SU-DHL-6 (cell line): ENCODE measurements around the gene TBC1D8.
"Not testable (repeated sequence)": the region's sequence is repeated elsewhere in the genome, so short reads cannot be mapped to it uniquely, and the experiment has no call there.

ENCODE experiments used
- H2AFZ ChIP-seq: fragments of 200-600 bp; sonication (generic); 2 replicates; pipeline ENCODE4 v1.6.1; 2014; ENCODE audit warnings: low read depth, mild to moderate bottlenecking, moderate library complexity, mixed read lengths, antibody characterized with exemption, low read length; ENCODE audit not compliant: severe bottlenecking
- H3F3A ChIP-seq: fragments of 200-600 bp; shearing (Covaris generic); 2 replicates; pipeline ENCODE4 v1.6.0; 2016; ENCODE audit warnings: antibody characterized with exemption, mild to moderate bottlenecking; ENCODE audit not compliant: insufficient read depth
- H3K27ac ChIP-seq: fragments of 200-600 bp; sonication (generic); 2 replicates; pipeline ENCODE4 v1.5.1; 2016; ENCODE audit warnings: low read depth, mild to moderate bottlenecking, low read length, moderate library complexity, mixed read lengths
- H3K27me3 ChIP-seq: fragments of 200-600 bp; sonication (generic), shearing (Covaris generic); 2 replicates; pipeline ENCODE4 v1.6.0; 2014; ENCODE audit warnings: mild to moderate bottlenecking, low read length
- H3K36me3 ChIP-seq: fragments of 200-600 bp; sonication (generic); 2 replicates; pipeline ENCODE4 v1.6.1; 2014; ENCODE audit warnings: mild to moderate bottlenecking, low read length, mixed read lengths
- H3K4me2 ChIP-seq: fragments of 300-600, 200-600 bp; shearing (Covaris generic), sonication (generic); 2 replicates; pipeline ENCODE4 v1.6.0; 2014; ENCODE audit warnings: low read length, low read depth, mild to moderate bottlenecking; ENCODE audit not compliant: poor library complexity, severe bottlenecking
- H3K4me3 ChIP-seq: fragments of 200-600 bp; sonication (generic); 2 replicates; pipeline ENCODE4 v1.5.1; 2014; ENCODE audit warnings: antibody characterized with exemption, low read length, mild to moderate bottlenecking, mixed read lengths; ENCODE audit not compliant: insufficient read depth, poor library complexity, severe bottlenecking
- H3K79me2 ChIP-seq: fragments of 200-600 bp; sonication (generic); 2 replicates; pipeline ENCODE4 v1.6.1; 2014; ENCODE audit warnings: mild to moderate bottlenecking, low read length, moderate library complexity; ENCODE audit not compliant: insufficient read depth
- H3K9ac ChIP-seq: fragments of 200-600 bp; sonication (generic); 2 replicates; pipeline ENCODE4 v1.7.0; 2014; ENCODE audit warnings: mild to moderate bottlenecking, low read length
- H3K9me2 ChIP-seq: fragments of 200-600 bp; sonication (generic); replicated peaks from 2 replicates; pipeline ENCODE4 v1.6.1; 2014; ENCODE audit warnings: low read length; ENCODE audit not compliant: insufficient read depth
- H3K9me3 ChIP-seq: fragments of 200-600 bp; sonication (generic); 2 replicates; pipeline ENCODE4 v1.6.1; 2014; ENCODE audit warnings: low read length, mixed read lengths; ENCODE audit not compliant: insufficient read depth
- H4K20me1 ChIP-seq: fragments of 200-600 bp; sonication (generic); 2 replicates; pipeline ENCODE4 v1.6.1; 2014; ENCODE audit warnings: low read depth, mild to moderate bottlenecking, antibody characterized with exemption, low read length, moderate library complexity, mixed read lengths
- CTCF ChIP-seq: fragments of 200-600 bp; sonication (generic); IDR thresholded peaks from one replicate; pipeline ENCODE4 v1.5.1; 2017; ENCODE audit warnings: antibody characterized with exemption, mild to moderate bottlenecking, low read length, moderate library complexity; ENCODE audit not compliant: insufficient read depth, poor library complexity, severe bottlenecking
- EZH2phosphoT487 ChIP-seq: fragments of 200-600 bp; sonication (generic), shearing (Covaris generic); conservative IDR thresholded peaks from 2 replicates; pipeline ENCODE4 v1.6.1; 2018; ENCODE audit warnings: mild to moderate bottlenecking, antibody characterized with exemption, low read length, moderate library complexity, mixed read lengths

The TBC1D8 gene

GRCh38 chr2:101168706-101169105 is 17.5 kb upstream of the TBC1D8 start:
- Histone ChIP-seq H3K27me3 (no peaks in the 10 kb centered on the region), H2AFZ (no peak overlapping the region), H4K20me1 (no peaks in the 10 kb centered on the region), H3K9ac (no peak overlapping the region), H3K36me3 (no peaks in the 10 kb centered on the region), H3K4me3 (no peak overlapping the region), H3K27ac (no peak overlapping the region), H3F3A (no peaks in the 10 kb centered on the region), H3K9me3 (peaks cover 7% of the 10 kb centered on the region; the same call in 1 of the 2 replicates), H3K9me2 (no peaks in the 10 kb centered on the region), H3K4me2 (no peak overlapping the region), H3K79me2 (no peaks in the 10 kb centered on the region)
- TF ChIP-seq EZH2phosphoT487 (no peak), CTCF (no peak)

GRCh38 chr2:101167532-101167931 is 16.4 kb upstream of the TBC1D8 start:
- not testable (repeated sequence) for H2AFZ ChIP-seq, H3F3A ChIP-seq, H3K9me2 ChIP-seq, H3K36me3 ChIP-seq, H3K27me3 ChIP-seq, H3K4me3 ChIP-seq, H3K27ac ChIP-seq, H3K9me3 ChIP-seq, H3K4me2 ChIP-seq, H3K79me2 ChIP-seq, H4K20me1 ChIP-seq, H3K9ac ChIP-seq

- H3K9ac ChIP-seq, result no peak overlapping the region
- H3K9me3 ChIP-seq, result no peaks in the 10 kb centered on the region
- H3K4me2 ChIP-seq, result no peak overlapping the region
- no peaks in the 10 kb centered on the region for H3F3A ChIP-seq
- TF ChIP-seq EZH2phosphoT487 (no peak), CTCF (no peak)
- no peak overlapping the region for H3K27ac ChIP-seq
- no peaks in the 10 kb centered on the region for H3K27me3 ChIP-seq
- no peak overlapping the region for H3K4me3 ChIP-seq
- H3K79me2 ChIP-seq, result no peaks in the 10 kb centered on the region
- no peak overlapping the region for H2AFZ ChIP-seq
- no peaks in the 10 kb centered on the region for H3K9me2 ChIP-seq
- H3K36me3 ChIP-seq, result no peaks in the 10 kb centered on the region
- H4K20me1 ChIP-seq, result no peaks in the 10 kb centered on the region
Measured at GRCh38 chr2:101164021-101164420, 12.8 kb upstream of the TBC1D8 start.

- no peak overlapping the region for H3K4me3 ChIP-seq
- H3K79me2 ChIP-seq, result no peaks in the 10 kb centered on the region
- no peaks in the 10 kb centered on the region for H4K20me1 ChIP-seq
- no peaks in the 10 kb centered on the region for H3K27me3 ChIP-seq
- no peak overlapping the region for H3K9ac ChIP-seq
- no peak for TF ChIP-seq EZH2phosphoT487
- no peak for TF ChIP-seq CTCF
- H2AFZ ChIP-seq, result no peak overlapping the region
- H3K36me3 ChIP-seq, result no peaks in the 10 kb centered on the region
- H3K27ac ChIP-seq, result no peak overlapping the region
- H3K9me2 ChIP-seq, result no peaks in the 10 kb centered on the region
- no peaks in the 10 kb centered on the region for H3F3A ChIP-seq
- no peaks in the 10 kb centered on the region for H3K9me3 ChIP-seq
- H3K4me2 ChIP-seq, result no peak overlapping the region
Measured at GRCh38 chr2:101162561-101163330, 11.6 kb upstream of the TBC1D8 start.
